Inferior parietal cortex (tissue), 1 donor: ENCODE measurements around the gene EN2.

Experiments
- DNase-seq: peaks from one replicate; pipeline ENCODE4 v3.0.0-alpha.2; 2016; ENCODE audit errors: extremely low spot score

EN2 gene

GRCh38 chr7:155458111-155458877 lies at the start of gene EN2:
Gene EN2 (plus strand): TSS chr7:155458129. CDS start chr7:155458378, 249 bp downstream.
- no peak for DNase-seq

DNA sequence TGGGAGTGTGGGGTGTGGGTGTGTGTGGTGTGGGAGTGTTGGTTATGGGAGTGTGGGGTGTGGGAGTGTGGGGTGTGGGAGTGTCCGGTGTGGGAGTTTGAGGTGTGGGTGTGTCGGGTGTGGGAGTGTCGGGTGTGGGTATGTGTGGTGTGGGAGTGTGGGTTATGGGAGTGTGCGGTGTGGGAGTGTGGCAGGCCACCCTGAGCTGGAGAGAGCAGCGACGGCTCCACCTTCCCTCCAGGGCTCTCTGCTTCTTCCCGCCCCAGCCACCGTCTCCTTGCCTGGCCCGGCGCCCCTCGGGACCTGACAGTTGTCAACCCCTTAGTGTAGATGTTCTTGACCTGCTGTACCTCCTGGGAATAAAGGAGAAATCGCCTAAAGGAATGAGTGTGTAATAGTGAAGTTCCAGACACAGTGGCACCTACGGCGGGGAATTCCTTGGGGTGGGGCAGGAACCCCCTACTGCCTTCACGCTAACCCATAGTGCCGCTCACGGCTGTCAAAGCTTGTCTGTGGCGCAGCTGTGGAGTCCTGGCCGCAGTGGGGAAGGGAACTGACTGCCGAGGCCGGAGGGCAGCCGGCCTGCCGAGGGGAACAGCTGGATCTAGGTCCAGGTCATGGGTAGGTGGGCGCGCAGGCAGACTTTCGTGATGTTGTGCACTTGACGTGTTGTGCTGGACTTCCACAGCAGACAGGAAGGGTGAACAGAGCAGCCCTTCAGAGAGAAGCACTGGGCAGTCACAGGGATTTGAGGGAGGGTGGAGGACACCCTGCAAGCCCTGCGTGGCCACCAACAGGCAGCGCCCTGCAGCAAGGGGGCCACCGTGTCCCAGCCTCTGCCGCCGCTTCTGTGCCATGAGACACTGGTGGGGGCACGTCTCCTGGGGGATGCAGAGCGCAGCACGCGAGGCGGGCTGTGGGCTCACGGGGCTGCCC lies 49.0 kb upstream of the EN2 start:
- DNase-seq: no peak

GRCh38 chr7:155409980-155410379 lies 47.9 kb upstream of the EN2 start:
- no peak for DNase-seq

GRCh38 chr7:155410431-155410830 lies 47.5 kb upstream of the EN2 start:
- DNase-seq: no peak

GRCh38 chr7:155411718-155412415 lies 46.1 kb upstream of the EN2 start:
- DNase-seq: no peak

GRCh38 chr7:155412416-155413253 lies 45.3 kb upstream of the EN2 start:
- peak; percentile 65 for DNase-seq

GRCh38 chr7:155414547-155415492 lies 43.1 kb upstream of the EN2 start:
- no peak for DNase-seq

DNA sequence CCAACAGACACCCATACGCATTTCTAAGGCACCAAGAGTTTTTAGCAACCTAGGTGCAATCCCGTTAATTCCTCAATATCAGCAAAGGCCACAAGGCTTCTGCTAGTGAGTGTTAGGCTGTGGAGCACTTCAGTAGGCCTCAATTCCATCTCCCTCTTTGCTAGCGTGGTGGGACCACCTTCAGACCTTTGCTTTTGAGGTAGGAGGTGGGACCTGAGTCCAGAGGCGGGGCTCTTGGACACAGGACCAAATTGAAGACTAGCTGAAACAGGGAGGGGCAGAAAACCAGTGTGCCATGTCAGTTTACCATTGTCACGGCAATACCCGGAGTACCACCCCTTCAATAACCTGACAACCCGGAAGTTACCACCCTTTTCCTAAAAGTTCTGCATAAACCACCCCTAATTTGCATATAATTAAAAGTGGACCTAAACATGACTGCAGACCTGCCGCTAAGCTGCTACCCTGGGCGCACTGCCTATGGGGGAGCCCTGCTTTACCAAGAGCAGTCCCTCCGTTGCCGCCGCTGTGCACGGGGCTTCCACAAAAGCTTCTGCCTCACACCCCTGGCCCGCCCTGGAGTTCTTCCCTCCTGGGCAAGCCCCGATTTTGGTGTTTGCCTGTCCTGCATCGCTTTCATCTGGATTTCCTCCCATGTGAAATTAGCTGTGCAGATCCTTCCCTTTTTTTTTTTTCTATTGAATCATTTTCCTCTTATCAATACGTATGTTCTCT lies 41.1 kb upstream of the EN2 start:
- no peak for DNase-seq

- no peak for DNase-seq
These were observed 39.6 kb upstream of the EN2 start for GRCh38 chr7:155418304-155418703.

DNA sequence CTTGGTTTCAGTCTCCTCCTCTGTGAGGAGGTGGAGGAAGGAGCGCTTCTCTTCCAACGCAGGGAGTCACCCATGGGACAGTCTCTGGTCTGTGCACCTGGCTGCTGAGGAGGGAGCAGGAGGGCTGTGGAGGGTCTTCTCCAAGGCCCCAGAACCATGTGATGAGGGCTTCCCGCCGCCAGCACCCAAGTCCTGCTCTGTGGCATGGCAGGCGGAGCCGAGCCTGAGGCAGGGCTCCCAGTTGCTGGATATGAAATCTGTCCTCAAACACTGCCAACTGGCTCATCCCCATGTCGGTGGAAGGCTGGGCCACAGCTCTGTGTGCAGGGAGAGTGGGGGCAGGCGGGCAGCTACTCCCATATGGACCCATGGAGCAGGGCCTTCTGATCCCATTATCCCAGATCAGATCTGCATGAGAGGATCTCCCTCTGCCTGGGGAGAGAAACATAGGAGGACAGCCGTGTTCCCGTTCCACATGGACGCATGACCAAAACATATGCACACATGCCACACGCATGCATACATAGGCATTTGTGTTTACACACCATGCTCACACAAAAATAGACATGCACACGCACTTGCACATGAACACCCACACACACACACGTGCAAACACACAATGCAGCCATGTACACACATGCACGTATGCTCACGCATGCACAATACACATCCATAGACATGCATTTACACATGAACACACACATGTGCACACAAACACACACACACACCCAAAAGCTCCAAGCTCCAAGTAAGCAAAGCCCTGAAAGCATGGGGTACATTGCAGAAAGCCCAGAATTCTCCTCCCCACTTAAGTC lies 38.8 kb upstream of the EN2 start:
- DNase-seq: no peak

DNA sequence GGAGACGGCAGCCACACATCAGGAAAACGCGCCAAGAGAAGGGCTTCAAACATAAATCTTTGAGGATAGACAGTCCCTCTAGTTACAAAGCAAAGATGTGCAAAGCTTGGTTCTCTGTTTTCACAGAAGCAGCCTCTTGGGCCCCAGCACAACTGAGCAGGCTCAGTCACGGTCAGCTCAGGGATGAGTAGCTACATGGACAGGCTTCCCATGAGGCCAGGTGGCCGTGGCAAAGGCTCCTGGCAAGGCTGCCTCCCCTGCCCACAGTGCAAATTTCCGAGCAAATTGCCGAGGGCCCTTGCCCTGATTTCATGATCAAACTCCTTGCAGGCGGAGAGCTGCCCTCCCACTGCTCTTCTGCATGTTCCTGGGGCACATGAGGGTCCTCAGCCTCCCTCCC lies 37.8 kb upstream of the EN2 start:
- no peak for DNase-seq

DNA sequence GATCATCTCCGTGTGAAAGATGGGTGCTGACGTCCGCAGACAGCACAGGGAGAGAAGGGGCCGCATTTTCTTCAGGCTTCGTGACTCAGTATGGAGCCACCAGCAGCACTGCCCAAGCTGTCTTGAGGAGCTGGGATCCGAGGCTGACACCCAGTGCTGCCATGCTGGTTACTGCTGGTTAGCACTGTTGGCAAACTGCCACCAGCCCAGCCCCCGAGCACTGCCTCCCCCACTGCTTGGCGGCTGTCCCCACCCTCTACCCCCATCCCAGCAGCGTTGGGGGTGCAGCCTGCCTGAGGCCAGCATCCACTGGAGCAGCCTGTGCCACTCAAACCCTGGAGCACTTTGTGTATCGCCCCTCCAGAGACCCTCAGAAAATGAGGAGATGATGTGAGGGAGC lies 35.8 kb upstream of the EN2 start:
- no peak for DNase-seq

GRCh38 chr7:155422599-155423336 lies 35.2 kb upstream of the EN2 start:
- DNase-seq: no peak

DNA sequence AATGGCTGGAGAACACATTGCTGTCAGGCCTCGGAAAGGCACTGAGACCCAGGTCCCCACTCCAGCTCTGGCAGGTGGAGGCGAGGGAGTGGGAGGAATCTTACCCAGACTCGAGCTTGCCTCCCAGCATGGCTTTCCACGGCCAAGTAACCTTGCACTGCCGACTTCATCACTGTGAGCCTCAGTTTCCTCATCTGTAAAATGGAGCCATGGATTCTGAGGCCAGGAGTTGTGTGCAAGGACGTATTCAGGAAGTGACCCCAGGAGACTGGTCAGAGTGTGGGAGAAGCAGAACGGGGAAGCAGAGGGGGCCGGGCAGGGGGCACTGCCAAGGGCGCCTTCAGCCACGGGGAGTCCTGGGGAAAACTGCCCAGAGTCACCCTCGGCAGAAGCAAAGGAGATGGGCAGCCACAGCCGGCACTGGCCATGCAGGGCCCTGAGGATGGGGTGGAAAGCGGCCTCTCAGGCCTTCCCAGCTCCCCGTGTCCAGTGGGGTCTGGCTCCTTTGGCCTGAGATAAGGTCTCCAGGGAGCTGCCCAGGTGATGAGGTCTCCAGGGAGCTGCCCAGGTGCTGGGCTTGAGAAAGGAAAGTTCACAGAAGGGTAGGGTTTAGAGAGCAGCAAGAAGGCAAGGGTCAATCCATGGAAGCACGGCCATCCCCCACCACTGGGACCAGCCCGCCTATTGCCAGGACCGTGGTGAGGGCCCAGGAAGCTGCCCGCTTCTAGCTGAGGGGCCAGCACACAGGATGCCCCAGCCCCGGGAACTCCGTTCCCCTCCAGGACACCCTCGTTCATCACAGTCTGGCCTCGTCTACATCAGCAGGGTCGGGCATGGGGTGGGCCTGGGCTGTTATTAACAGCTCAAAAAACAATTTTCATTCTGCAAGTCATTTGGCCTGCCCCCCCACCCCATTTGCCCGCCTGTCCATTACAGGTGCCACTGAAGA lies 34.3 kb upstream of the EN2 start:
- DNase-seq: no peak

DNA sequence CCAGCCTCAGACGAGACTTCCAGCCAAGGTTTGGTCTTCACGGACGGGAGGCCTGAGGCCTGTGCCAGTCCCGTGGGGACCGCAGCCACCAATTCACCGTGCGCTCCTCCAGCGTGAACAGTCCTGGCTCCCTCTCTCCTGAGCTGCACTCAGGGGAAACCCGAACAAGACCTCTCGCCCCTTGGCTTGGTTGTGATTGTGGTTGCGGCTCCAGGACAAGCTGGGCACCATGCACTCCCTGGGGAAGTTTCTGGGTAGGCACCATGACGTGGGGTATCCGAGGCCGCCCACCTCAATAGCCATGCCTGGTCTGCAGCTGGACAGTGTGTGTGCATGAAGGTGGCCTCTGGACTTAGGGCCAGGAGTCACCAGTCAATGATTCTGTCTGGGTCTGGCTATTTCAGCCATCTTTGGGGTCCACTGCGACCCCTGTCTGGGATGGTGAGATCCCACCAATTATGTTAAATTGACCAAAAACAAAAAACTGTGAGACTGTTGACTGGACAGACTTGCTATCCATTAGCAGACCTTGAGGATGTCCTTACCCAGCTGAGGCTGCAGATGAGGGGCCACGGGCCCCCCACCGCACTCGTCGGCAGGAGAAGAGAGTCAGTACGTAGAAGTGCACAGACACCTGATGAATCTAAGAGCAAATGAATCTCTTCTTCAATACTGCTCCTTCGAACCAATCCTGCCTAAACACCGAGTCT lies 33.5 kb upstream of the EN2 start:
- no peak for DNase-seq

DNA sequence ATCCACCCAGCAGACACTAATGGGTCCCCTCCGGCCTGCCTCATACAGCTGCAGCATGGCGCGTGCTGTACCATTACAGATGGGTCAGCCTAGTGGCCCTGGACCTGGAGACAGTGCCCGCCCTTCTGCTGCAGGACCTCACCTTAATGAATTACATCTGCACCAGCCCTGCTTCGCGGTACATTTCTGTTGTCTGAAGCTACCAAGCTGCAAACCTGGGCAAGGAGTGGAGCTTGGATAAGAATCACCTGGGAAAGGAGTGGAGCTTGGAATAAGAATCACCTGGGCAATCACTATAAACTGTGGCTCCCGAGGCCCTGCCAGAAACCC lies 33.0 kb upstream of the EN2 start:
- no peak for DNase-seq
